Lung microvascular endothelial cell (primary cell): Measurements from ENCODE around the gene ELP5. TPM values are rescaled to one million over a fixed set of nuclear protein-coding genes. Genes with fewer than 3 reads are reported as not detected.
A peak's percentile ranks its signal among the peaks of the same experiment; 100 is the strongest.

ENCODE experiments used
- DNase-seq, 2 donors: peaks; one replicate each; pipeline versions ENCODE4 v3.0.0 to v3.0.0-alpha.2; 2010; ENCODE audit warnings: low read depth in 2 of 2
- total RNA-seq: library from RNA; depleted of rRNA; stranded (reverse); fragments of >200 nt; gene quantifications from 2 replicates; pipeline ENCODE4 v1.2.1, GENCODE V29; 2014

Gene ELP5
- total RNA-seq, result 26.6 and 32.7 TPM in 2 replicates

DNA sequence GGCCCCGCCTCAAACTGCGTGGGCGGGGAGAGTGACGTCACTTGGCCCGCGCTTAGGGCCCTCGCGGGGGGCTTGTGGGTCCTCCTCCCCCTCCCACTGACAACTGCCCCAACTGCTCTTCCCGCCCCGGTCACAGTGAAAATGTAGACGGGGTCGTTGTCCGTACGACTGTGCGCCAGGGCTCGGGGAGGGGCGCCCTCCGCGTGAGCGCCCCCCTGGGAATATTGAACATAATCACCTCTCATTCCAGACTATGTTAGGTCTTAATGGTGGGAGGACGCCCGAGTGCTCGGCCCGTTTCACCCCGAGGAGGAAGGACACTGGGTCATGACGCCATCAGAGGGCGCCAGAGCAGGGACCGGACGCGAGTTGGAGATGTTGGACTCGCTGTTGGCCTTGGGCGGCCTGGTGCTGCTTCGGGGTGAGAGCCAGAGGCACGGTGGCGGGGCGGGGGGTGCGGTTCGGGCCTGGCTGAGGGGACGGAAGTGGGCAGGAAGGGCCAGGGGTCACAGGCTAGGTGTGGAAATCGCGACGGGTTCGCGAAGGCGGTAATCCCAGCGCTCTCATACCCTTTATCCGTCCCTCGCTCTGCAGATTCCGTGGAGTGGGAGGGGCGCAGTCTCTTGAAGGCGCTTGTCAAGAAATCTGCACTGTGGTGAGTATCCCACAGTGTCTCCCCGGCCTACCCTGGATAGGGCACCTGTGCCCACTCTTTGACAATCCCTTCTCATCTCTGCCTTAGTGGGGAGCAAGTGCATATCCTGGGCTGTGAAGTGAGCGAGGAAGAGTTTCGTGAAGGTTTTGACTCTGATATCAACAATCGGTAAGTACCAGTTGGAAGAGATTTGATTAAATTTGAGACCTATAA lies at the start of gene ELP5:
Gene ELP5, plus strand, starts transcription at position 40 of the 868 bp plus-strand sequence. Its CDS starts 336 bp downstream, at position 376.
- DNase-seq, result peak; percentile 95 to 97

- DNase-seq, result no peak
Observed at GRCh38 chr17:7203391-7203790, 48.6 kb upstream of the ELP5 start.

- DNase-seq, result no peak
Observed at GRCh38 chr17:7204336-7204735, 47.7 kb upstream of the ELP5 start.

GRCh38 chr17:7204828-7205461 lies 47.1 kb upstream of the ELP5 start:
- DNase-seq, result peak; percentile 70 to 71

DNA sequence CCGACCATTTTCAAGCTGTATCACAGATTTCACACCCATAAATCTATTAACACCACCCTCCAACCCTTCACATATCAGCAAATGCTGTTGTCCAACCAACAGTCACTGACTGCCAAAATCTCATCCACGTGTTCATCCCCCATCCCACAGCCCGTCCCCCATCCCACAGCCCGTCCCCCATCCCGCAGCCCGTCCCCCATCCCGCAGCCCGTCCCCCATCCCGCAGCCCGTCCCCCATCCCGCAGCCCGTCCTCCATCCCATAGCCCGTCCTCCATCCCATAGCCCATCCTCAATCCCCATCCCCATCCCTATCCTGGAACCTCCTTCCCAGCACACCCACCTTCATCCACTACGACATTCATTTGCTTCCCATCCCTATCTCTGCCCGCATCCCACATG lies 46.5 kb upstream of the ELP5 start:
- peak in 1 of 2 donors; percentile 33 for DNase-seq

DNA sequence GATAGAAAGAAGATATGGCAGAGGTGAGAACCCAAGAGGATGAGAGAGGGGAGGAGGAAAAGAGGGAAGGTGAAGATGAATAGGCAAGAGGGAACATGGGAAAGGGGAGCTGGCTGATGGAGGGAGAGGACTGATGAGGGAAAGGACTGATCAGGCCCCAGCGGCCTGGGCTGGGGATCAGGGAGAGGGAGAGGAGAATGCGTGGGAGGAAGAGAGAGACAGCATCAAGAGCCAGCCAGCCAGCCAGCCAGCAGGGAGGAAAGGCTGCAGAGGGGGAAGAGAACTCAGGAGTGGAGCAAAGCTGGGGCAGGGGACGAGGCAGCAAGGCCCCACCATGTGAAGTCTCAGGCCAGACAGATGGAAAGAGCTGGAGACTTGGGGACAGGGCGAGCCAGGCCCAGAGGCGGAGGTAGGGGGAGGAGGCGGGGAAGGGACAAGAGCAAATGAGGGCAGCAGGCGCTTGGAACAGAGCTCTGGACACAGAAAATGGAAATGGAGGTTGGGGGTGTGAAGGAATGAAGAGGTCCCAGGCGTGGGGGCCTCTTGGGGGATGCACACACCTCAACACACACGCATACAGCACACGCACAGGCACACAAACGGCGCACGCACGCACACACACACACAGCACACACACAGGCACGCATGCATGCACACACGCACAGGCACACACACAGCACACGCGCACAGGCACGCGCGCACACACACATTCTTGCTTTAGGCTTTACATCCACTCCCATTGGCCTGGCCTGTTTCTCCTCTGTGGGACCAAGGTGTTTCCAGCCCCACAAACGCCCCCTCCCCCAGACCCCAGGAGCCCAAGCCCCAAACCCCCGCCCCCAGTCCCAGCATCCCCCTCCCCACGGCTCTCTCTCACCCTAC lies 44.7 kb upstream of the ELP5 start:
- DNase-seq, result no peak

GRCh38 chr17:7208027-7208571 lies 43.9 kb upstream of the ELP5 start:
- no peak for DNase-seq

DNA sequence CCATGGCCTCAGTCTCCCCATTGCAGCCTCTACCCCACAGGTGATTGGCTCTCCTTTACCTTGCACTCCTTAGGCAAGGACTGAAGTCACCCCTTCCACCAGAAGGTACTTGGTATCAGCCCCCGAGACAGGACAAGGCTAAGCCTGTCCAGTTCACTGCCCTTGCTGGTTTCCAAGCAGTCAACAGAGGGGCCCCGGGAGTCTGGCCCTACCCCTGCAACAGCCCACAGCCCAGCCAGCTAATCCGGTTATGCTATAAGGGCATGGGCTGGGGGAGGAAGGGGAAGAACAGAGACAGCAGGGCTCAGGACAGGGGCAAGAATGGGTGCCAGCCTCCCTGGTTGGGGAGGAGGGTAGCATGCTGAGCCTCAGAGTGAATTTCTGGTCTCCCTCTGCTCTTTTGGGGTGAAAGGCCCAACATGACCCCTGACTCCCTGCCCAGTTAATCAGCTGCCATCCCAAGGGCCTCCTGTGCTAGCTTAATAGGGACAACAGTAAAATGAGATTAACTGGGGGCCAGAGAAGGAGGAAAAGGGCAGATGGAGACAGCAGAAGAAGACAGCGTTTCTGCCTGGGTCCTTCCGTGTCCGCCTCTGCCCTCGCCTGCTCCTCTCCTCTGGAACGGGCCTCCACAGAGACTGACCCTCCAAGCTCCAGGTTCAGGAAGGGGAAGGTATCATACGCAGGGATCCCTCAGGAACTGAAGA lies 43.1 kb upstream of the ELP5 start:
- DNase-seq, result no peak

GRCh38 chr17:7211491-7212273 lies 40.3 kb upstream of the ELP5 start:
- DNase-seq, result no peak

DNA sequence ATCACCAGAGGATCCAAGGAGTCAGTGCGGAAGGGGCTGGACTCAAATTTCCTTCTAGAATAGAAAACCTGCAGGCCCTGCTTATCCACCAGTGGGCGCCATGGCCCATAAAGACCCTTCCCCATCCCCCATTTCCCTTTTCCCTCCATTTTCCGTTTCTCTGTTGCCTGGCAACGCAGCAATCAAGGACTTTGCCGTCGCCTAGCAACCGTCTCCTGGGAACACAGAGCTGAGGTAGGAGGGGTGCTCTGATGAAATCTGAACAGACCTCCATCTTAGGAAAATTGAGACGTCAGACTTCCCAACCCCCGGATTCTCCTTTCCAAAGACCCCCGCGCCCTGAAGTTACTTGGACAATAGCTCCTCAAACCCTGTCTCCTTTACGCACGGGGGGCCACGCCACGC lies 38.1 kb upstream of the ELP5 start:
- peak; percentile 80 to 88 for DNase-seq

- DNase-seq, result peak; percentile 97 to 99
Observed at GRCh38 chr17:7214300-7215135, 37.5 kb upstream of the ELP5 start.

GRCh38 chr17:7215136-7215638 lies 36.8 kb upstream of the ELP5 start:
- DNase-seq, result no peak

GRCh38 chr17:7215652-7216180 lies 36.3 kb upstream of the ELP5 start:
- peak in 1 of 2 donors; percentile 32 for DNase-seq

- DNase-seq, result no peak
Observed at GRCh38 chr17:7216242-7217112, 35.5 kb upstream of the ELP5 start.

DNA sequence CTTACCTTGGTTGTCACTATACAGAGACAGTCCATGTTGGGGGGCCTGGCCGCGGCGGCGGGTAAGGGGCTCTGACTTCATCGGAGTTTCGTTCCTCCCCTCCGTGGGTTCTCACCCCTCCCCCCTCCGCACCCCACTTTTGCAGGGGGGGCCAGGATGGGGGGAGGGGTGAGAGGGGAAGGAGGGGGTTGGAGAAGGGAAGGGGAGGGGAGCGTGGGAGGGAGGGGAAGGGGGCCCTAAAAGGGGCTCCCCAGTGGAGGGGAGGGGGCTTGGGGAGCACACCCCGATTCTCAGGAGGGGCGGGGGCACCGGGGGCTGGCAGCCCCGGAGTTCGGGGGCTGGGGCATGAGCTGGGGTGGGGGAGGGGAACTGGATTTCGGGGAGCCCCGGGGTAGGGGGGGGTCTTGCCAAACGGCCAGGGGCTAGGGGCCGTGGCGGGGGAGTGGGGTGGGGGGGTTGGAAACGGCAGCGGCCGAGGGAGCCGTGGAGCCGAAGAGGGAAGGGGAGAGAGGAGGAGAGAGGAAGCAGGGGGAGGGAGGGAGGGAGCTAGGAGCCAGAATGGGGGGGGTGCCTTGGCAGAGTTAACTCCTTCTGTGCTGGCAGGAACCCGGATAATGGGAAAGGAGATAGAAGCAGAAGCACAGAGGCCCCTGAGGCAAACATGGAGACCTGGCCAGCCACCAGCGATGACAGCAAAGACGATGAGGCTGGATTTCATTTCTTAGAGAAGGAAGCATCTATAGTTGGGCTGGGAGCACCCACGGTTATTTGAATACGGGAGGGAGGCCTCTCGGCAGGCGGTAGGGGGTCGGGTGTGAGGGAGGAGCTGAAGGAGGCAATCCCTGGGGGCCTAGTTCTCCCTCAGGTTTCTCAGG lies 34.7 kb upstream of the ELP5 start:
- DNase-seq, result peak; percentile 71 to 72

DNA sequence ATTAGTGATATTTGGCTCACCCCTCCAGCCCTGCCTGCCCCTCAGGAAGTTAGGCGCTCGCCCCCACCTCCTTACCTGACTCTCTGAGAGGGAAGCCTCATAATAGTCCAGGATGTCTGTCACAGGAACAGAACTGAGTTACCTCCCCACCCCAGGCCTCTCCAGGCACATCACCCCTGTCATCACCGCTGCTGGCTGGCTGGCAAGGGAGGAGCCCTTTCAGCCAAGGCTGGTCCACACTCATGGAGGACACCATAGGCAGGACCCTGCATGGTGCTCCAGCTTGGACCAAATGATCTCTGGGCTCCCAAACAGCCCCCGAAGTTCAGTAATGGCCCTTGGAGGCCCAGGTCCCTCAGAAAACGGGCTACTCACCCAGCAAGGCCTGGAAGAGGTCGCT lies 33.8 kb upstream of the ELP5 start:
- no peak for DNase-seq

- no peak for DNase-seq
Observed at GRCh38 chr17:7218758-7219157, 33.3 kb upstream of the ELP5 start.
